Measurements from ENCODE around the gene KCNAB1. TPM values are rescaled to one million over a fixed set of nuclear protein-coding genes. Genes with fewer than 3 reads are reported as not detected.

Gene KCNAB1
- polyA plus RNA-seq, 1 experiment = 0.07 TPM

DNA sequence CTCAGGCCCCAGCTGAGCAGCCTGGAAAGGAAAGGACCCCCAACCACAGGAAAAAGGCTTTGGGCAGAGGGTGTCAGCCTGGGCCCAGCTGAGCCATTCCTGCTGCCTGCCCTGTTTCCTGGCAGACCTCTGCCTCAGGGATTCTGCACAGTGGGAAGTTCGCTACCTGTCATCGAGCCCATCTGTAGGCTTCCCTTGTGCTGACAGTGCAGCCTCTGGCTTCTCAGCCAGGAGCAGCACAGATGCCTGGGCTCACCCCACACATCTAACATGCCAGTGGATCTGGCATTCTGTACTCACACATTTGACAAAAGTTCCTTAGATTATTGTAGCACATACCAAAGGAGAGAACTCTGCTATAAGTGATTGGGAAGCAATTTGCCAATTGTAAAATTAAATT lies 232.3 kb downstream of the KCNAB1 start:
- no peak for DNase-seq (ENCODE audit: low read depth, low spot score)
- Histone ChIP-seq H3K27ac (ENCODE audit: low read depth, low read length) (no peak overlapping the region), H3K27me3 (ENCODE audit: control insufficient read depth, insufficient read depth, low read length) (peaks cover 2% of the 10 kb centered on the region), H3K4me3 (ENCODE audit: low read depth, low read length) (no peak overlapping the region), H3K9me3 (ENCODE audit: control insufficient read depth, insufficient read depth, low read length) (no peaks in the 10 kb centered on the region)
- ChIA-PET CTCF (interaction anchor here (1.7 kb wide), 1 partner anchor 202 kb away, joined by 4 read pairs; no protein-coding TSS in a partner anchor), POLR2A (no interaction called here)
- TF ChIP-seq, protein P1, sequence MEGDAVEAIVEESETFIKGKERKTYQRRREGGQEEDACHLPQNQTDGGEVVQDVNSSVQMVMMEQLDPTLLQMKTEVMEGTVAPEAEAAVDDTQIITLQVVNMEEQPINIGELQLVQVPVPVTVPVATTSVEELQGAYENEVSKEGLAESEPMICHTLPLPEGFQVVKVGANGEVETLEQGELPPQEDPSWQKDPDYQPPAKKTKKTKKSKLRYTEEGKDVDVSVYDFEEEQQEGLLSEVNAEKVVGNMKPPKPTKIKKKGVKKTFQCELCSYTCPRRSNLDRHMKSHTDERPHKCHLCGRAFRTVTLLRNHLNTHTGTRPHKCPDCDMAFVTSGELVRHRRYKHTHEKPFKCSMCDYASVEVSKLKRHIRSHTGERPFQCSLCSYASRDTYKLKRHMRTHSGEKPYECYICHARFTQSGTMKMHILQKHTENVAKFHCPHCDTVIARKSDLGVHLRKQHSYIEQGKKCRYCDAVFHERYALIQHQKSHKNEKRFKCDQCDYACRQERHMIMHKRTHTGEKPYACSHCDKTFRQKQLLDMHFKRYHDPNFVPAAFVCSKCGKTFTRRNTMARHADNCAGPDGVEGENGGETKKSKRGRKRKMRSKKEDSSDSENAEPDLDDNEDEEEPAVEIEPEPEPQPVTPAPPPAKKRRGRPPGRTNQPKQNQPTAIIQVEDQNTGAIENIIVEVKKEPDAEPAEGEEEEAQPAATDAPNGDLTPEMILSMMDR (IDR thresholded peaks at IDR 0.05; ENCODE audit: low read depth, low read length) = no peak

DNA sequence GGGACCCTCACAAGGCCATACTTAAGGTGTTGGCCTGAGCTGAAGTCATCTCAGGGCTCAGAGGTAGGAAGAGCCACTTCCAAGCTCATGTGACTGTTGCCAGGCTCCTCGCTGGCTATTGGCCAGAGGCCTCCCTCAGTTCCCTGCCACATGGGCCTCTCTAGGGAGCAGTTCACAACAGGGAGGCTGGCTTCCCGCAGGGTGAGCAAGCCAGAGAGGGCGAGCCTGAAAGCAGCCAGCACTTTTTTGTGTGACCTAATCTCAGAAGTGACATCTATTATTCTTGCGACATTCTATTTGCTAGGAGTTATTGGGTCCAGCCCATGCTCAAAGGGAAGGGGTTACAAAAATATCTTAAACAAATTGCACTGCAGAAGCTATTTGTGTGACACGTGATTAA lies 233.2 kb downstream of the KCNAB1 start:
- no peak overlapping the region for H3K27ac ChIP-seq (ENCODE audit: low read depth, low read length)
- H3K4me3 ChIP-seq (ENCODE audit: low read depth, low read length) = no peak overlapping the region
- ChIA-PET POLR2A (no interaction called here), CTCF (interaction anchor here (1.7 kb wide), 1 partner anchor 203 kb away, joined by 4 read pairs; no protein-coding TSS in a partner anchor)
- H3K27me3 ChIP-seq (ENCODE audit: control insufficient read depth, insufficient read depth, low read length) = peaks cover 2% of the 10 kb centered on the region
- TF ChIP-seq, protein P1 (IDR thresholded peaks at IDR 0.05; ENCODE audit: low read depth, low read length) = no peak
- DNase-seq (ENCODE audit: low read depth, low spot score) = no peak
- no peaks in the 10 kb centered on the region for H3K9me3 ChIP-seq (ENCODE audit: control insufficient read depth, insufficient read depth, low read length)

DNA sequence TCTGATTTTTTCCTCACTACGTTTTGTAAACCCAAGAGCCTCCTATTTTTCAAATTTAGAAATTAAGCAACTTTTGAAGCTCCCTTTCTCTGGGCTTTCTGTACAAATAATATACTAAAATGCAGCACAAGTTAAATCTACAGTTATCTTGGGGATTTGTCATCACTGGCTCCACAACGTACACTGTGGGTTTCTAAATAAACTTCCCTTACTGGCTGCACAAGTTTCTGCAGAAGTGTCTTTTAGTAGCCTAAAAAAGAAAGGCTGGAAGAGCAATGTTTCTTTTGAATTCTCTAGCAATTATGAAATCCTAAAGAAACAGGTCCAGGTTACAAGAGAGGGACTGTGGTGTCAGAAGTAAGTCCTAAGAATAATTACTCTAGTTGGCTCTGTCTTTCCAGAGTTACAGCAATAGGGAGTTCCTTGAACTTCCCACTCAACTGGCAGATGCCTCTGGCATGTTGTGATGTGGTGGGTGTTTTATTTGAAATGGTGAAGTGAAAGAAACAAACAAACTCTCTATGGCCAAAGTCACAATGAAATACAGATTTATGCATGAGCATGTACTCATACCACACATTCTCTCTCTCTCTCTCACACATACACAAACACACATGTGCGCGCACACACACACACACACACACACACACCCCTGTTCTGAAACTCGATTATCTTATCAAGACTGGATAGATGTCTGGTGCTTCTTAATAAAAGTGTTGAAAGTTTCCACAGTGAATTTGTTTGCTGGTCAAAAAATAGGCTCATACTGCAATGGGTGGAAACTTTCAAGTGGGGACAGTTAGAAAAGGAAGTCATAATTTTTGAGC lies 236.4 kb downstream of the KCNAB1 start:
- POLR2A ChIA-PET = no interaction called here

DNA sequence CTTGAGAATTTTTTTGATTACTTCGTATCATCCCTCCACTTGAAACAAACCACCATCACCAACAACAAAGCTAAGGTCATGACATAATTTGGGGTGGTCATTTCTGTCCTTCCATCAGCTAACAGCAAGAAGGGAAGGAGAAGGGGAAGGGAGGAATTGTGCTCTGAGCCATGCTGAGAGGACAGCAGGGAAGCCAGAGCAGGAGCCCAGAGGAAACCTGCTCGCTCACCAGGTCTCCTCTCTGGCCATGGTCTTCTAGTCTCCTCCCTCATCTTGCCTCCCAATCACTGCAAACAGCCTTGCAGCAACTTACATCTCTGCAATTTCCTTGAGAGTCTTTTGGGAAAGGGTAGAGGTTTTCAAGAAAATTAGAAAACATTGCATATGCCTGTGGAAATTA lies 237.9 kb downstream of the KCNAB1 start:
- ChIA-PET POLR2A (no interaction called here), CTCF (no interaction called here)
- TF ChIP-seq, protein P1 (IDR thresholded peaks at IDR 0.05; ENCODE audit: low read depth, low read length) = no peak
- no peak overlapping the region for H3K4me3 ChIP-seq (ENCODE audit: low read depth, low read length)
- H3K27ac ChIP-seq (ENCODE audit: low read depth, low read length) = no peak overlapping the region
- H3K27me3 ChIP-seq (ENCODE audit: control insufficient read depth, insufficient read depth, low read length) = no peaks in the 10 kb centered on the region
- DNase-seq (ENCODE audit: low read depth, low spot score) = no peak
- H3K9me3 ChIP-seq (ENCODE audit: control insufficient read depth, insufficient read depth, low read length) = no peaks in the 10 kb centered on the region

More for the DNA sequence above, 236.4 kb downstream of the KCNAB1 start:
- TF ChIP-seq, protein P1 (IDR thresholded peaks at IDR 0.05; ENCODE audit: low read depth, low read length) = no peak
- Histone ChIP-seq H3K27ac (ENCODE audit: low read depth, low read length) (no peak overlapping the region), H3K4me3 (ENCODE audit: low read depth, low read length) (no peak overlapping the region), H3K9me3 (ENCODE audit: control insufficient read depth, insufficient read depth, low read length) (no peaks in the 10 kb centered on the region), H3K27me3 (ENCODE audit: control insufficient read depth, insufficient read depth, low read length) (peaks cover 2% of the 10 kb centered on the region)
- CTCF ChIA-PET = no interaction called here
- DNase-seq (ENCODE audit: low read depth, low spot score) = no peak

DNA sequence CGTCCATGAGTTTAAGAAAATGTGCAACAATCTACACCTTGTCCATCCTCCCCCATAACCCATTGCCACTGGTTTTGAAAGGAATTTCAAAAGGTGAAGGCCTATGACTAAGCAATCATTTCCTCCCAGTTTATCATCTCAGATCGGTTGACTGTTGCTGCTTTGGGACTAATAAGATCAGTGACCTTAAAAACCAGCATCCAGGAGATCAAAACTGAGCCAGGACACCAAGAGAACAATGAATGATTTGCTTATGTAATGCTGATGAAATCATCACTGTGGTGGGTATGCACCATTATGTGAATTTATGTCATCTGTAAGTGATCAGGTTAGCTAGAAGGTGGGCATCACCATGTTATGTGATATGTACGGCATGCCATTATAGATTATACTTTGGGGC lies 239.0 kb downstream of the KCNAB1 start:
- H3K27ac ChIP-seq (ENCODE audit: low read depth, low read length) = no peak overlapping the region
- no peaks in the 10 kb centered on the region for H3K9me3 ChIP-seq (ENCODE audit: control insufficient read depth, insufficient read depth, low read length)
- TF ChIP-seq, protein P1 (IDR thresholded peaks at IDR 0.05; ENCODE audit: low read depth, low read length) = no peak
- H3K4me3 ChIP-seq (ENCODE audit: low read depth, low read length) = no peak overlapping the region
- POLR2A ChIA-PET = no interaction called here
- no peaks in the 10 kb centered on the region for H3K27me3 ChIP-seq (ENCODE audit: control insufficient read depth, insufficient read depth, low read length)
- CTCF ChIA-PET = interaction anchor here (0.7 kb wide), 1 partner anchor 14 kb away, joined by 3 read pairs; no protein-coding TSS in a partner anchor
- no peak for DNase-seq (ENCODE audit: low read depth, low spot score)

All from AG04450 (cell line).